ENCODE measurements around the gene BHLHE23. TPM values are rescaled to one million over a fixed set of nuclear protein-coding genes. Genes with fewer than 3 reads are reported as not detected.

BHLHE23 gene
- total and polyA plus RNA-seq, 12 donors: 0.03 TPM; not detected in 11

DNA sequence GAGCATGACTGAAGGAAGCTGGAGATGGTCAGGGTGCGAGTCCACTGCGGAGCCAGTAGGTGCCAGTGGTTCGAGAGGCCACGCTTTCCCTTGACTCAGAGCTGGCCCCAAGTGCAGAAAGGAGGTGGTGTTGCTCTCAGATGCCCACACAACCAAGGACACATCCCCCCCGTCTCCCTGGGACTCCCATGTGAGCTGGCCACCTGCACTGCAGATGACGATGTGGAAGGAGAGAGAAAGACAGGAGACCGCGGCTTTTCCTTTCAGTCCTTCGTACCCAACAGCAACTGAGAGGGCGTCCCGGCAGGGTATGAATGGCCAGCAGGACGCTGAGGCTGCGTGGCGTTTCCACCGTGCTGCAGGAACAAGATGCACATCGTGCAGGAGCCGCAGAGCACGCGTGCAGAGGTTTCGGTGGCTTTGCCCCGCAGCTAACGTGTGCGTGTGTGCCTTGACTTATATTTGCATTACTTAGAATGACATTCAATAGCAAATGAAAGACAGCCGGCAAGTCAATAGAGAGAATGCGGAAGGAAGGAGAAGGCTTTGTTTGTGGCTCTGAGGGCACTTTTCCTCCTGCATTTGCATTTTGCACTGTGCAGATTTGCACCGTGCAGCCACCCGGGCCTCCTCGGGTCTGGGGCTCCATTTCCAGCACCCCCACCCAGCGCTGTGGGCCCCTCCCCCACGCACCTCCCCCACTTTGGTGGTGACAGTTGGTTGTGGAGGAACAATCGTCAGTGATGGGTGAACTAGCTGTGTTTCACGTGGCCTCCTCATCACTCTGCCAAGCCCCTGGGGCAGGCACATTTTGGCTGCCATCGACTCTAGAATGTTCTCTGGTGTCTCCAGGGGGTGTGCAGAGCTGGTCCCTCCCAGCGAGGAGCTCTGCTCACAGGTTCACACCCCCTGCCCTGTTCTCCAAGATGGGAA, 26.4 kb upstream of the BHLHE23 start:
- Histone ChIP-seq H3K4me3 (no peak overlapping the region), H3K4me1 (peaks cover 0 to 6% (median 0%) of the 10 kb centered on the region in 9 donors), H3K27me3 (peaks cover 27 to 94% (median 89%) of the 10 kb centered on the region in 7 donors), H3K27ac (no peak overlapping the region), H3K9me3 (no peaks in the 10 kb centered on the region), H3K36me3 (no peaks in the 10 kb centered on the region)
- DNase-seq (peak in 1 of 2 donors; percentile 7), ATAC-seq (no peak)
- intact Hi-C loops (cut with DNase I): no loop called here
- TF ChIP-seq CTCF (IDR thresholded peaks at IDR 0.05): no peak
- 8 to 10% methylated on average over 34 of the region's 34 CpGs for WGBS, 2 donors

GRCh38 chr20:63032026-63032800, 25.4 kb upstream of the BHLHE23 start:
- Histone ChIP-seq H3K9me3 (no peaks in the 10 kb centered on the region), H3K4me3 (no peak overlapping the region), H3K36me3 (no peaks in the 10 kb centered on the region), H3K27ac (no peak overlapping the region), H3K4me1 (peaks cover 0 to 6% (median 0%) of the 10 kb centered on the region in 9 donors), H3K27me3 (peaks cover 27 to 94% (median 92%) of the 10 kb centered on the region in 7 donors)
- TF ChIP-seq CTCF (IDR thresholded peaks at IDR 0.05): no peak
- intact Hi-C loops (cut with DNase I): no loop called here
- DNase-seq (peak in 1 of 2 donors; percentile 7), ATAC-seq (no peak)
- WGBS, 2 donors: 53 to 56% methylated on average over 22 of the region's 22 CpGs

DNA sequence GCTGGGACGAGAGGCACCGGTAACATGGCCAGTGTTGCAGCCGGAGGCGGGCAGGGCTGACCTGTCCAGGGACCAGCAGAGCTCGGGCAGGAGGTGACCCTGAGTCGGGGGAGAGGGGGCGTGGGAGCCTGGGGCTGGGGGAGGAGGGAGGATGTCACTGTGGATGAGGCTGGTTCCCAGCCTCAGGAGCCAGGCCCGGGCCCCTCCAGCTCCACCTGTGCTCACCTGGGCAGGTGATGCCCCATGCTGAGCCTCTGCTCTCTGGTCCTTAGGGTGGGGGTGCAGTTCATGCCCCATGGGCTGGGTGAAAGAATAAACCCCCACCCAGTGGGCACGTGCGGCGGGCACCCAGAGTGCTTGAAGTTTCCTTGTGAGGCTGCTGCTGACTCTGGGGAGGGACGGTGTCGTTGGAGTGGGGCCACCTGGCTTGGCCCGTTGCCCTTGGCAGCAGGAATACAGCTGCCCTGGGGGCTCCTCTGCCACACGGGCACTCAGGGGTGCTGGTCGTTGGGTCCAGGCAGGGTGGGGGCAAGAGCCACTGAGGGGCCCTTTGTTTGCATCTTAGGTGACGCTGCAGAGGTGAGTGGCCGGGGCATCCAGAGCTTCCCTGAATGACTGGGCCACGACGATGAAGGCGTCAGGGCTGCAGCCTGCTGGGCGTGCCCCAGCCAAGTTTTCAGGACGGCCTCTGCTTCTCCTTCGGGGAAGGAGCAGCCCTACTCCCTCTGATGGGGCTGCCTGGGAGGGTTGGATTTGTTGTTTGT, 24.7 kb upstream of the BHLHE23 start:
- no peak for TF ChIP-seq CTCF (IDR thresholded peaks at IDR 0.05)
- 44 to 60% methylated on average over 24 of the region's 24 CpGs for WGBS, 2 donors
- Histone ChIP-seq H3K27me3 (peaks cover 34 to 95% (median 92%) of the 10 kb centered on the region in 7 donors), H3K4me1 (peaks cover 0 to 6% (median 0%) of the 10 kb centered on the region in 9 donors), H3K9me3 (no peaks in the 10 kb centered on the region), H3K36me3 (no peaks in the 10 kb centered on the region), H3K27ac (no peak overlapping the region), H3K4me3 (no peak overlapping the region)
- DNase-seq (peak in 1 of 2 donors; percentile 6), ATAC-seq (no peak)
- intact Hi-C loops (cut with DNase I): no loop called here
